Right atrium auricular region (tissue), 2 donors: ENCODE results near the gene C19orf47. TPM values are rescaled to one million over a fixed set of nuclear protein-coding genes. Genes with fewer than 3 reads are reported as not detected.
A peak's percentile ranks its signal among the peaks of the same experiment; 100 is the strongest.

Experiments
- DNase-seq: peaks from one replicate; pipeline ENCODE4 v3.0.0-alpha.2; 2019; ENCODE audit warnings: low spot score
- H3K27ac ChIP-seq, 2 donors: fragments of 200-600 bp; sonication (generic); 1 replicate in 1 of 2; 2 replicates in 1 of 2; pipeline ENCODE4 v1.5.1; 2016 to 2019
- H3K27me3 ChIP-seq, 2 donors: fragments of 200-600 bp; sonication (generic); one replicate each; pipeline versions ENCODE4 v1.5.1 to v1.6.0; 2017 to 2019
- H3K36me3 ChIP-seq: fragments of 200-600 bp; sonication (generic); one replicate; pipeline ENCODE4 v1.5.1; 2016
- H3K4me1 ChIP-seq, 2 donors: fragments of 200-600 bp; sonication (generic); one replicate each; pipeline versions ENCODE4 v1.5.1 to v1.6.0; 2017 to 2019
- H3K4me3 ChIP-seq, 2 donors: fragments of 200-600 bp; sonication (generic); 1 replicate in 1 of 2; 2 replicates in 1 of 2; pipeline ENCODE4 v1.5.1; 2017 to 2019; ENCODE audit warnings: mild to moderate bottlenecking in 1 of 2, moderate library complexity in 1 of 2
- H3K9me3 ChIP-seq, 2 donors: fragments of 200-600 bp; sonication (generic); one replicate each; pipeline ENCODE4 v1.5.1; 2019
- total RNA-seq, 2 donors: library from RNA; depleted of rRNA; stranded (reverse); fragments of >200 nt; gene quantifications; one replicate each; pipeline ENCODE4 v1.1.0, GENCODE V29; 2016
- TF ChIP-seq, protein P1 (sequence below), 2 donors: fragments of 200-600 bp; sonication (generic); IDR thresholded peaks; one replicate each; pipeline ENCODE4 v1.5.1; 2019; ENCODE audit warnings: antibody characterized with exemption in 2 of 2

The C19orf47 gene
- total RNA-seq, 2 donors from 2014 or later = 58.2 to 88.2 TPM

GRCh38 chr19:40393894-40394815 lies 46.0 kb upstream of the C19orf47 start:
- Histone ChIP-seq H3K9me3 (no peaks in the 10 kb centered on the region), H3K4me1 (peaks cover 0 to 5% of the 10 kb centered on the region in 2 donors), H3K27ac (no peak overlapping the region), H3K4me3 (no peak overlapping the region), H3K27me3 (no peaks in the 10 kb centered on the region), H3K36me3 (no peaks in the 10 kb centered on the region)
- TF ChIP-seq, protein P1, sequence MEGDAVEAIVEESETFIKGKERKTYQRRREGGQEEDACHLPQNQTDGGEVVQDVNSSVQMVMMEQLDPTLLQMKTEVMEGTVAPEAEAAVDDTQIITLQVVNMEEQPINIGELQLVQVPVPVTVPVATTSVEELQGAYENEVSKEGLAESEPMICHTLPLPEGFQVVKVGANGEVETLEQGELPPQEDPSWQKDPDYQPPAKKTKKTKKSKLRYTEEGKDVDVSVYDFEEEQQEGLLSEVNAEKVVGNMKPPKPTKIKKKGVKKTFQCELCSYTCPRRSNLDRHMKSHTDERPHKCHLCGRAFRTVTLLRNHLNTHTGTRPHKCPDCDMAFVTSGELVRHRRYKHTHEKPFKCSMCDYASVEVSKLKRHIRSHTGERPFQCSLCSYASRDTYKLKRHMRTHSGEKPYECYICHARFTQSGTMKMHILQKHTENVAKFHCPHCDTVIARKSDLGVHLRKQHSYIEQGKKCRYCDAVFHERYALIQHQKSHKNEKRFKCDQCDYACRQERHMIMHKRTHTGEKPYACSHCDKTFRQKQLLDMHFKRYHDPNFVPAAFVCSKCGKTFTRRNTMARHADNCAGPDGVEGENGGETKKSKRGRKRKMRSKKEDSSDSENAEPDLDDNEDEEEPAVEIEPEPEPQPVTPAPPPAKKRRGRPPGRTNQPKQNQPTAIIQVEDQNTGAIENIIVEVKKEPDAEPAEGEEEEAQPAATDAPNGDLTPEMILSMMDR (IDR thresholded peaks at IDR 0.05) = no peak
- no peak for DNase-seq

DNA sequence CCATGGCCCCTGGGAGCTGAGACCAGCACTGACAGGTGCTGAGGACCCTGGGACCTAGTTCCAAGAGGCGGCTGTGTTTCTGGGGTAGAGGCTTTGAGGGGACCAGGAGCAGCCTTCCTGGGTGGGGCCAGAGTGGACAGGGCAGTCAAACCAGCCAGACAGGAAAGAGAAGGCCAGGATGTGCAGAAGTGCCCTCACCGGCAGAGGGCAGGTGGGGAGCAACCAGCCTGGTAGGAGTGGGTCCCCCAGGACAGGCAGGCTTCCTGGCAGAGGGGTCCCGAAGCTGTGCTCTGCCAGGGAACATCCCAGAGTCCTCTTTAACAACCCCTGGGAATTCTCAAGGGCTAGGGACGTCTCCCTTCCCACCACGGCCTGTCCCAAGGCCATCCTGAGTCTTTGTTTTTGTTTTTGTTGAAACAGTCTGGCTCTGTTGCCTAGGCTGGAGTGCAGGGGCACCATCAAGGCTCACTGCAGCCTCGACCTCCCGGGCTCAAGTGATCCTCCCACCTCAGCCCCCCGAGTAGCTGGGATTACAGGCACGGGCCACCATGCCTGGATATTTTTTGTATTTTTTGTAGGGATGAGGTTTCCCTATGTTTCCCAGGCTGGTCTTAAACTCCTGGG lies 44.8 kb upstream of the C19orf47 start:
- DNase-seq = no peak
- Histone ChIP-seq H3K27ac (no peak overlapping the region), H3K4me3 (no peak overlapping the region), H3K36me3 (no peaks in the 10 kb centered on the region), H3K4me1 (no peaks in the 10 kb centered on the region), H3K27me3 (no peaks in the 10 kb centered on the region), H3K9me3 (no peaks in the 10 kb centered on the region)
- TF ChIP-seq, protein P1 (IDR thresholded peaks at IDR 0.05) = peak in 1 of 2 donors; percentile 48

GRCh38 chr19:40392123-40392522 lies 43.9 kb upstream of the C19orf47 start:
- no peak overlapping the region for H3K4me3 ChIP-seq
- H3K27ac ChIP-seq = no peak overlapping the region
- H3K4me1 ChIP-seq = no peaks in the 10 kb centered on the region
- TF ChIP-seq, protein P1 (IDR thresholded peaks at IDR 0.05) = no peak
- no peaks in the 10 kb centered on the region for H3K9me3 ChIP-seq
- no peaks in the 10 kb centered on the region for H3K27me3 ChIP-seq
- no peaks in the 10 kb centered on the region for H3K36me3 ChIP-seq
- no peak for DNase-seq

- no peaks in the 10 kb centered on the region for H3K4me1 ChIP-seq
- no peak for DNase-seq
- H3K36me3 ChIP-seq = no peaks in the 10 kb centered on the region
- TF ChIP-seq, protein P1 (IDR thresholded peaks at IDR 0.05) = no peak
- no peak within 1 kb of the TSS for H3K27ac ChIP-seq
- no peak within 1 kb of the TSS for H3K4me3 ChIP-seq
- no peaks in the 10 kb centered on the region for H3K9me3 ChIP-seq
- no peaks in the 10 kb centered on the region for H3K27me3 ChIP-seq
Measured at GRCh38 chr19:40390084-40390742, 42.0 kb upstream of the C19orf47 start, which contains the start of gene HIPK4. TSS of gene HIPK4 (minus strand) at chr19:40390181. CDS start at chr19:40389902, 279 bp downstream.

DNA sequence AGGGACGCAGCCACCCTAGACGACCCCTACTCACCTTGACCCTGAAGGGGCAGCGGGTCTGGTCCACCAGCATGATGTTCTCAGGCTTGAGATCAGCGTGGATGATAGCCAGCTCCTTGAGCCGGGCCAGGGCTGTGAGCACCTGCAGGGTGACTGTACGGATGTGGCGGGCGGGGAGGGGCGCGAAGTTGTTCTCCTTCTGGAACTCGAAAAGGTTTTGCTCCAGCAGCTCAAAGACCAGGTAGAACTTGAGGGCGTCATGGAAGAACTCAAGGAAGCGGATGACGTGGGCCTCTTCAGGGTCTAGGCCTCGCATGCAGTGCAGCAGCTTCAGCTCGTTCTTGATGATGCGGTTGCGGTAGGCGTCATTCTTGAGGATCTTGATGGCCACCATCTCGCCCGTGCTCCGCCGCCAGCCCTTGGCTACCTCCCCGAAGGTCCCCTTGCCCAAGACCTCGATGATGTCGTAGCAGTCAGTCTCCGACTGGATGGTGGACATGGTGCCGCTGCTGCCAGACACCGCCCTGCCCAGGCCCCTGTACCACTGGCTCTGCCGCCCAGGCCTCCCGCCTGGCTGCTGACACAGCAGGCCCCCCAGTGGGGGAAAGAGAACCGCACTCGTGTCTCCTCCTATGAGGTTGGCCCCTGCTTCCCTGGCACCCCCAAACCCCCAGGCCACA lies 41.3 kb upstream of the C19orf47 start:
- H3K4me1 ChIP-seq = no peaks in the 10 kb centered on the region
- TF ChIP-seq, protein P1 (IDR thresholded peaks at IDR 0.05) = no peak
- DNase-seq = no peak
- H3K27ac ChIP-seq = no peak overlapping the region
- no peaks in the 10 kb centered on the region for H3K36me3 ChIP-seq
- H3K27me3 ChIP-seq = no peaks in the 10 kb centered on the region
- no peaks in the 10 kb centered on the region for H3K9me3 ChIP-seq
- no peak overlapping the region for H3K4me3 ChIP-seq
